NCI-H446 (cell line): ENCODE measurements around the gene PCNA.
A peak's percentile ranks its signal among the peaks of the same experiment; 100 is the strongest.

Experiments
- DNase-seq, 2 experiments: peaks; one replicate each; lab custom pipeline; 2025; lab: John Stamatoyannopoulos, UW

Gene PCNA

DNA sequence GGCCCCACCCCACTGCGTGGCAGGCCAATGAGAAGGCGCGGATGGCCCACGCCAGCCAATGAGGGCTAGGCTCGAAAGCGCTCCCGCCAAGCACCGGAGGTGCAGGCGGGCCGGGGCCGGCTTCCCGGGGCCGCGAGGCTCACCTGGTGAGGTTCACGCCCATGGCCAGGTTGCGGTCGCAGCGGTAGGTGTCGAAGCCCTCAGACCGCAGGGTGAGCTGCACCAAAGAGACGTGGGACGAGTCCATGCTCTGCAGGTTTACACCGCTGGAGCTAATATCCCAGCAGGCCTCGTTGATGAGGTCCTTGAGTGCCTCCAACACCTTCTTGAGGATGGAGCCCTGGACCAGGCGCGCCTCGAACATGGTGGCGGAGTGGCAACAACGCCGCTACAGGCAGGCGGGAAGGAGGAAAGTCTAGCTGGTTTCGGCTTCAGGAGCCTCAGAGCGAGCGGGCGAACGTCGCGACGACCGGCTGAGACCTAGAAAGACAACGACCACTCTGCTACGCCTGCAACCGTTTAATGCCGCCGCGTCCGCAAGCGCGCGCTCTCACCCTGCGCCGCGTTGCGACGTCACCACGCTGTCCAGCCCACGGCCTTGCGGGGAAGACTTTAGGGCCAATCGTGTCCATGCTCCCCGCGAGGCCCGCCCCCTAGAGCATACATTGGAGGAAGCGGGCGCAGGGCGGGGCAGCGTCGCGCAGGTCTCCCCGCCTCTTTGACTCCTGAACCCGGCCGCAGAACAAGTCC lies at the start of gene PCNA:
Gene PCNA, minus strand, starts transcription at position 524 of the 750 bp plus-strand sequence. Its CDS starts 160 bp downstream, at position 364.
- DNase-seq: peak; percentile 90 to 98

DNA sequence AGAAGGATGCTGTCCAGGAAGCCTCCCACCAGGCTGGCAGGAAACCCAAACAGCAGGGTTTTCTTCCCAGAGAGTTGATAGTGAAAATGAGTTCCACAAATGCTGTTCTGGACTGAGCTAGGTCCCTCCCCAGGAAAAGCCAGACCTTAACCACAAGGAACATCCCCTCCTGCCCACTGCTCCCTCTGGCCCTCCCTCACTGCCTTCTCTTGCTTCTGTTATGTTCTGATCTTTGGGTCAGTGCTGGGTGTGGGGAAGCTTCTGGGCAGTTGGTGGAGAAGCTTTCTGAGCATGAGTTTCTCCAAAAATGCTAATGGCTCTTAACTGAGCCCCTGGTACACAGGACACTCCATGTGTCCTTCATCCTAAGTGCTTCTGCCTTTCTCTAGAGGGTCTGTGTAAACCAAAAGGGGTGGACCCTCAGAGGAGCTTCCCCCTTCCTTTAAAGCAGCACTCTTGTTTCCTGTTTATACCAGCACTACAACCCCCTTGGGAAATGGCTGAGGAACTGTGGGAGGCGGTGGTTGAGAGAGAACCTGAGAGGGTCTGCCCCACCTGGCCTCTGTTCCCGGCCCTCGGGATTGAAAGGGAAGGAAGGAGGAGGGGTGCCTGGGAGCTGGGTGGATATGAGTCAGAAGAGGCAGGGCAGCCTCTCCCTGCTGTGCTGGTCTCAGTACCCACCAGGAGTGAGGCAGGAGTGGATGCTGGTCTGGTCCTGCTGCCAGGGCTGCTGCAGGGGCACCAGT lies 49.1 kb upstream of the PCNA start:
- no peak for DNase-seq

DNA sequence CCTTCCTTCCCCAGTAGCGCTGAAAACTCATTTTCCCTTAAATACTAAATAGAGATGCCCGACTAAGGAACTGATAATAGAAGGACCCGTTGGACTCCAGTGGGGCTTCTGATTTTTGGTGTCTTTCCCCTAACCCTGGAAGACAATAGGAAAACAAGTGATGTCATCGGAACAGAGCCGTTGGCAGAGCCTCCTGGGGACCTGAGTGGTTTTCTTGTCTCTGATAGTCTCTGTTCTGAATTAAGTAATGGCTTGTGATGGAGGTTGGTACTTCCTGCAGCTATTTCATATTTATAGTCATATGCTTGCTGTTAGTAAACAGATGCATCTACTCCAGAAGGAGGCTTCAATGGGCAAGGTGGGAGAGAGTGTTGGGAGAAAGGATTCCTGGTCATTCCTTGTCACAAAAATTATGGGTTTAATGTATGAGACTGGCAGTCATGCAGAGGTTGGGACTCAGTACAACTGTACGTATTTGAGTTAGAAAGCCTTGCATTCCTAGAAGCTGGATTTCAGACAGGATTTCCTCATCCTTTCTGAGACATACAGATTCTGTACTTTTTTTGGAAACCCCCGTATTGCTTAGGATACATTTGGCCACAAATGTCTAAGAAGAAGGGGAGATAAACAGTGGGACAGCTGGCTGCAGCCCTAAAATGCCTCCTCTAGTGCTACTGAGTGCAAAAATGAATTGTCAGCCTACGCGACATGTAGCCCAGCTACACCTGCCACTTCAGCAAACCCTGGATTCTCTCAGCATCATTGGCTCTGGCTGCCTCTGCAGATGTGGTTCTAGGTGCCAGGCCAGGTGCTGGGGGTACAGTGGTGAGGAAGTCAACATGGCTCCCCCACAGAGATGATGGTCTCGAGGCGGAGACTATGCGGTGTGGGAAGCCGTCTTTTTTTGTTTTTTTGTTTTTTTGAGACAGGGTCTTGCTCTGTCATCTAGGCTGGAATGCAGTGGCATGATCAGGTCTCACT lies 45.2 kb upstream of the PCNA start:
- DNase-seq: no peak

GRCh38 chr20:5161536-5162164 lies 41.9 kb upstream of the PCNA start:
- DNase-seq: no peak

- DNase-seq: no peak
Observed at GRCh38 chr20:5160882-5161281, 41.1 kb upstream of the PCNA start.

DNA sequence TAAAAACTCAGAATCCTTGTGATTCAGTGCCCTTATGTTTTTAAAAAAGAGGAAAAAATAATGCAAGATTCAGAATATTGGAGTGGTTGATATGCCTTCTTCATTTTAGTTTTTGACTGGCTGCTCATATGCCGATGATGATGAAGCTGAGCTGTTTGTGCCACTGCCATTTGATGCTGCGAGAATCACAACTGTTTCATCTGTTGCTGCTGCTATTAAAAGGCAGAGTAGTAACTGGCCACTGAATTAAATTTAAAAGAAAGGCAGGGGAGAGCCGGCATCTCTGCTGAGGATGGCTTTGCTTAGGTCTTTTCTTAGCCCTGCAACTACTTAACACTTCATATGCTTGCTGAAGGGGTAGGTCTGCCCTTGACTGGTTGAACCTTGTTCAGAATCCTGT lies 40.2 kb upstream of the PCNA start:
- no peak for DNase-seq

- DNase-seq: no peak
Observed at GRCh38 chr20:5156675-5157448, 37.1 kb upstream of the PCNA start.

- DNase-seq: no peak
Observed at GRCh38 chr20:5155404-5155803, 35.6 kb upstream of the PCNA start.

DNA sequence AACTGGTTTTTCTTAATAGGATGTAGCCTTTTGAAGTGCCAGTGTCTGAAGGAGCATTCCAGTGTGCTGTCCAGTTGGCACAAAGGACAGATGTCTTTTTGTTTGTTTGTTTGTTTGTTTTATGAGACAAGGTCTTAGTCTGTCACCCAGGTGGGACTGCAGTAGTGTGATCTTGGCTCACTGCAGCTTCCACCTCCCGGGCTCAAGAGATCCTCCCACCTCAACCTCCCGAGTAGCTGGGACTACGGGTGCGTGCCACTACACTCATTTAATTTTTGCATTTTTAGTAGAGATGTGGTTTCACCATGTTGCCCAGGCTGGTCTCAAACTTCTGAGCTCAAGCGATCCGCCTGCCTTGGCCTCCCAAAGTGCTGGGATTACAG lies 34.8 kb upstream of the PCNA start:
- no peak for DNase-seq

- DNase-seq: no peak
Observed at GRCh38 chr20:5153612-5154542, 34.1 kb upstream of the PCNA start.

DNA sequence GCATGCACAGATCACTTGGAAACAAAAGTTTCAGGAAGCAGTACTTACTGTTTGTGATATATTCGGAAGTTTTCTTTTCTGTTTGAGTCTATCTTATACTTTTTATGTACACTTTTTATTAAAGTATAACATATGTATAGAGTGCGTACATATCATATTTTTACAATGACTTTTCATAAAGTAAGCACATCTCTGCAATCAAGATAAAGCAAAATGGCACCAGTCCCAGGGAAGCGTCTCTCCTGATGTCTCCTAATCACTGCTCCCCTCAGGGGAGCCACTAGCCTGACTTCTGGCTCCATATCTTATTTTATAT lies 33.4 kb upstream of the PCNA start:
- no peak for DNase-seq

DNA sequence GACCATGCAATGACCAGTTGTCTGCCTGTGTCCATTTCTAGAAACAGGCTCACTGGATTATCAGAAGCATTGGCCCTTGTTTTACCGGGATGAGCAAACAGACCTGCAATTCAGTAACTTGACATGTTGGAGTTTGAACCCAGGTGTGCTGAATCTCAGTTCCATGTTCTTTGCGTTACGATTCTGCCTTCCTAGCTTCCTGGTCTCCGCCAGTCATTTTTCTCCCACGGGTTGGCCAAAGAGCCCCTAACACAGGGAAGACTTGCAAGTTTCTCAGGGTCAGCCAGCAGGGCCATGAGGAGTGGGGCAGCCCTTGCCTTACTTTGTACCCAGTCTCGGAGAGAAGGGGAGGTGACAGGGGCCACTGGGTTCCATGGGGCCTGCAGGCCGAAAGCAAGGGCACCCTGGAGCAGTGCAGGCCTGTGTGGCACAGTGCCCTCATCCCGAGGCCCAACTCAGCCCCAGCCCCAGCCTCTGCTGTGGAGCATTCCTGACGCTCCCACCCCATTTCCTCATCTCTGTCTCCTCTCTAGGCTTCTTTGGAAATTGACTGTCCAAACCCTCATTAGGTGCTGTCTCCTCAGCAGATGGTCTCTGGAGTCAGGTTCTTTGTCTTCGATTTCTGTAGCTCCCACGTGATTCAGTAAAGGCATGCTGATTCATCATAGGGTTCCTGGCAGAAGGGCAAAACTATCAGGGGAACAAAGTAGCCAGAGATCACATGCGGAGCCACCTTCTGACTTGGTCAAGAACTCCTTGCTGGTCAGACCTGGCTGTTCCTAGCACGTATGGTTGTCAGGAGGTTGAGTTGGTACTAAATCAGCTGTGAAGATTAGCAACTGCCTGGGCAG lies 30.7 kb upstream of the PCNA start:
- peak in 1 of 2 experiments; percentile 65 for DNase-seq

DNA sequence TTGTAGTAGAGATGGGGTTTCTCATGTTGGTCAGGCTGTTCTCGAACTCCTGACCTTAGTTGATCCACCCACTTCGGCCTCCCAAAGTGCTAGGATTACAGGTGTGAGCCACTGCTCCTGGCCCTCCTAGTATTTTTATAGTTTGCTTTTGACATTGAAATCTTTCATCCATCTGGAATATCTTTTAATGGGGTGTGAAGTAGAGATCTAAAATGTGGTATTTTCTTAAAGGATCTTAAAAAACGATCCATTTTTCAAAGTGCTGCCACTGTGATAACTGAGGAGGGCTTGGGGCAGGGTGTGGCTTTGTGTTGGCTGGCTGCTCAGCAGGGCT lies 30.1 kb upstream of the PCNA start:
- DNase-seq: no peak

- no peak for DNase-seq
Observed at GRCh38 chr20:5148581-5148980, 28.8 kb upstream of the PCNA start.

DNA sequence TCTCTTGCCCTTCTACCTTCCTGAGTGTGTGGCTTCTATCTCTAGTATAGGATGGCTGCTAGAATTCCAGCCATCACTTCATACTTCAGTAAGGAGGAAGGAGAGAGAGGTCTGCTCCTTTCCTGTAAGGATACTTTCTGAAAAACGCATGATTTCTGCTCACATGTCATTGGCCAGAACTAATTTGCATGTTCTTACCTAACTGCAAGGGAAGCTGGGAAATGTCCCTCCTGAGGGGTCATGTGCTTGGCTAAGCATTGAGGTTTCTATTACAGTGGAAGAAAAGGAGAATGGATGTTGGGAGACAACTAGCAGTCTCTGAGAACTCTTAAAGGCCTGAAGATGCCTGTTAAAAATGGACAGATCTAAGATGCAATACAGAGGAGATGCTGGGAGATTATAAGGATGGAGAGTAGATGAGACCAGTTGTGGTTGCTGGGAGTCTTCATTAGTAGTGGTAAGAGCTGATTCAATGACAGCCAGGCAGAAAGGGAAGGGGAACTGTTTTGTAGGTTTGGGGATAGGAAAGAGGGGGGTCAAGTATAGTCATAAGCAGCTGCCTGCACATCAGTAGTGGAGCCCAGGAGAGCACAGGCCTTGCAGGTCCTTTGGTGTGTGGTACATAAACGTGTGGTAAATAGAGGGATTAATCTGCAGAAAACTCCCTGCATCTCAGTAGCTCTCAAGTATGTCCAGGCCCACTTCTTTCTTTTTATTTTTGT lies 27.3 kb upstream of the PCNA start:
- no peak for DNase-seq

GRCh38 chr20:5146099-5146668 lies 26.4 kb upstream of the PCNA start:
- DNase-seq: no peak

GRCh38 chr20:5145365-5146098 lies 25.8 kb upstream of the PCNA start:
- peak in 1 of 2 experiments; percentile 13 for DNase-seq

DNA sequence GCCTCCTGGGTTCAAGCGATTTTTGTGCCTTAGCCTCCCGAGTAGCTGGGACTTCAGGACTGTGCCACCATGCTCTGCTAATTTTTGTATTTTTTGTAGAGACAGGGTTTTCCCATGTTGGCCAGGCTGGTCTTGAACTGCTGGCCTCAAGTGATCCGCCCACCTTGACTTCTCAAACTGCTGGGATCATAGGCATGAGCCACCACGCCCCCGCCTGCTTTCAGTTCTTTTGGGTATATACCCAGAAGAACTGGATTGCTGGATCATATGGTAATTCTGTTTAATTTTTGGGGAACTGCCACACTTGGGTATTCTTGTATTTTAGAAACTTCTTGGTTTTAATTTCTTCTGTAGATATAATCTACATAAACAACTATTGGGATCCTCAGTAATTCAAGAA lies 24.1 kb upstream of the PCNA start:
- DNase-seq: no peak
